ENCODE results near the gene PPIL1.

Gene PPIL1

DNA sequence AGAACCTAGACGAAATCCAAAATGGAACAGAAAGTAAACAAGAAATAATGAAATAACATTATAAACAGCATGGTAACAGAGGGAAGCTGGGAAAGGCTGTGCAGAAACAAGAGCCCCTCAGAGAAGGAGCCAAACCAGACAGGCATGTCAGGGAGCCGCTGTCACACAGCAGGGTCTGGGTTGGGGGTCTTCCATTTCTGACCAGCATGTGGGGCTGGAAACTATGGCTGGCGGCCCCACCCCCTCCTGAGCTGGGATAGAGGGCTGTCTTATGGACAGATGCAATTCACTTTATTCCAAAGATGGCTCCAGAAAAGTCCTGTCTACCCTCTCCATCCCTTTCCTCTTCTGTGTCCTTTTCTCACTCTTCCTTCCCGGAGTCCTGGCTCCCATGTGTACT lies 38.5 kb upstream of the PPIL1 start:
- CTCF ChIA-PET, result interaction anchor here (0.6 to 4.1 kb wide), 11 partner anchors 8 to 354 kb away, joined by 3 to 19 read pairs (median 4); partner anchors contain the start of gene C6orf89
- Histone ChIP-seq H3K4me3 (ENCODE audit: low read depth, low read length) (no peak overlapping the region), H3K9me3 (ENCODE audit: control insufficient read depth, insufficient read depth, low read depth, low read length) (no peaks in the 10 kb centered on the region), H3K36me3 (ENCODE audit: control insufficient read depth in 2 of 2, insufficient read depth in 1 of 2, low read length in 2 of 2) (peaks cover 0 to 64% of the 10 kb centered on the region in 2 experiments), H3K27ac (ENCODE audit: extremely low read depth, low read depth, low read length) (no peak overlapping the region), H3K4me1 (ENCODE audit: control insufficient read depth, insufficient read depth, low read length) (no peaks in the 10 kb centered on the region)
- POLR2A ChIA-PET, result no interaction called here
- TF ChIP-seq ZNF133 (tag by site-specific recombination; IDR thresholded peaks at IDR 0.05), result no peak
- no peak for TF ChIP-seq OVOL3 (tag by site-specific recombination; IDR thresholded peaks at IDR 0.05)
- TF ChIP-seq ZNF335 (tag by site-specific recombination; conservative IDR thresholded peaks at IDR 0.05), result no peak
- TF ChIP-seq, protein P1, sequence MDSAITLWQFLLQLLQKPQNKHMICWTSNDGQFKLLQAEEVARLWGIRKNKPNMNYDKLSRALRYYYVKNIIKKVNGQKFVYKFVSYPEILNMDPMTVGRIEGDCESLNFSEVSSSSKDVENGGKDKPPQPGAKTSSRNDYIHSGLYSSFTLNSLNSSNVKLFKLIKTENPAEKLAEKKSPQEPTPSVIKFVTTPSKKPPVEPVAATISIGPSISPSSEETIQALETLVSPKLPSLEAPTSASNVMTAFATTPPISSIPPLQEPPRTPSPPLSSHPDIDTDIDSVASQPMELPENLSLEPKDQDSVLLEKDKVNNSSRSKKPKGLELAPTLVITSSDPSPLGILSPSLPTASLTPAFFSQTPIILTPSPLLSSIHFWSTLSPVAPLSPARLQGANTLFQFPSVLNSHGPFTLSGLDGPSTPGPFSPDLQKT (IDR thresholded peaks at IDR 0.05; ENCODE audit: borderline replicate concordance, low read depth, low read length), result no peak
- TF ChIP-seq ZNF791 (tag by site-specific recombination; IDR thresholded peaks at IDR 0.05), result no peak
- TF ChIP-seq, protein P2, sequence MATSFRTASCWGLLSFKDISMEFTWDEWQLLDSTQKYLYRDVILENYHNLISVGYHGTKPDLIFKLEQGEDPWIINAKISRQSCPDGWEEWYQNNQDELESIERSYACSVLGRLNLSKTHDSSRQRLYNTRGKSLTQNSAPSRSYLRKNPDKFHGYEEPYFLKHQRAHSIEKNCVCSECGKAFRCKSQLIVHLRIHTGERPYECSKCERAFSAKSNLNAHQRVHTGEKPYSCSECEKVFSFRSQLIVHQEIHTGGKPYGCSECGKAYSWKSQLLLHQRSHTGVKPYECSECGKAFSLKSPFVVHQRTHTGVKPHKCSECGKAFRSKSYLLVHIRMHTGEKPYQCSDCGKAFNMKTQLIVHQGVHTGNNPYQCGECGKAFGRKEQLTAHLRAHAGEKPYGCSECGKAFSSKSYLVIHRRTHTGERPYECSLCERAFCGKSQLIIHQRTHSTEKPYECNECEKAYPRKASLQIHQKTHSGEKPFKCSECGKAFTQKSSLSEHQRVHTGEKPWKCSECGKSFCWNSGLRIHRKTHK (tag by site-specific recombination; IDR thresholded peaks at IDR 0.05), result no peak

DNA sequence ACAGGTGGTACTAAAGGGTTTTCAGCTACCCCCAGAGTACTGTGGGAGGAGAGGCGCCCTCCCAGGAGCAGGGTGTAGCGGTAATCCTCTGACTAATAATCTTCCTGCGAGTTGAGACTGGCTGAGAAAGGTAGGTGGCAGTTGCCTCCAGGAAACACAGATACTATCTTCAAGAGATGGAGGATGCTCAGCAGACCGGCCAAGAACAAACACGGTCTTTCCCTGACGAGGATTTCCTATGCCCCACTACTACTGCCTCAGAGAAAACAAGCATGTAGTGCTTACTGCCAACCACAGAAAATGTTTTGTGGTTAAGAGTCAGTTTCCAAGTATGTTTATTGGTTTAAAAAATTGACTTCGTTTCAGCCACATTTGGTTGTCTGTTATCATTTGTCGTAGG lies 38.0 kb upstream of the PPIL1 start:
- ChIA-PET CTCF (interaction anchor here (0.6 to 4.1 kb wide), 6 partner anchors 27 to 260 kb away, joined by 3 to 19 read pairs (median 5); partner anchors contain the start of gene C6orf89), POLR2A (no interaction called here)
- TF ChIP-seq ZBTB17 (tag by site-specific recombination; IDR thresholded peaks at IDR 0.05) (no peak), GLI2 (tag by site-specific recombination; IDR thresholded peaks at IDR 0.05; ENCODE audit: borderline replicate concordance, low read depth) (no peak), EGR2 (tag by site-specific recombination; IDR thresholded peaks at IDR 0.05; ENCODE audit: low read depth) (peak; percentile 67), ZNF48 (tag by site-specific recombination; IDR thresholded peaks at IDR 0.05) (no peak), ZNF530 (tag by site-specific recombination; IDR thresholded peaks at IDR 0.05; ENCODE audit: low read depth) (no peak), ZFHX2 (tag by site-specific recombination; conservative IDR thresholded peaks at IDR 0.05) (peak; percentile 49), TCF7L2 (IDR thresholded peaks at IDR 0.05; ENCODE audit: borderline replicate concordance, low read depth, low read length) (no peak)
- TF ChIP-seq, protein P3, sequence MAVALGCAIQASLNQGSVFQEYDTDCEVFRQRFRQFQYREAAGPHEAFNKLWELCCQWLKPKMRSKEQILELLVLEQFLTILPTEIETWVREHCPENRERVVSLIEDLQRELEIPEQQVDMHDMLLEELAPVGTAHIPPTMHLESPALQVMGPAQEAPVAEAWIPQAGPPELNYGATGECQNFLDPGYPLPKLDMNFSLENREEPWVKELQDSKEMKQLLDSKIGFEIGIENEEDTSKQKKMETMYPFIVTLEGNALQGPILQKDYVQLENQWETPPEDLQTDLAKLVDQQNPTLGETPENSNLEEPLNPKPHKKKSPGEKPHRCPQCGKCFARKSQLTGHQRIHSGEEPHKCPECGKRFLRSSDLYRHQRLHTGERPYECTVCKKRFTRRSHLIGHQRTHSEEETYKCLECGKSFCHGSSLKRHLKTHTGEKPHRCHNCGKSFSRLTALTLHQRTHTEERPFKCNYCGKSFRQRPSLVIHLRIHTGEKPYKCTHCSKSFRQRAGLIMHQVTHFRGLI (tag by site-specific recombination; IDR thresholded peaks at IDR 0.05), result no peak
- TF ChIP-seq, protein P4, sequence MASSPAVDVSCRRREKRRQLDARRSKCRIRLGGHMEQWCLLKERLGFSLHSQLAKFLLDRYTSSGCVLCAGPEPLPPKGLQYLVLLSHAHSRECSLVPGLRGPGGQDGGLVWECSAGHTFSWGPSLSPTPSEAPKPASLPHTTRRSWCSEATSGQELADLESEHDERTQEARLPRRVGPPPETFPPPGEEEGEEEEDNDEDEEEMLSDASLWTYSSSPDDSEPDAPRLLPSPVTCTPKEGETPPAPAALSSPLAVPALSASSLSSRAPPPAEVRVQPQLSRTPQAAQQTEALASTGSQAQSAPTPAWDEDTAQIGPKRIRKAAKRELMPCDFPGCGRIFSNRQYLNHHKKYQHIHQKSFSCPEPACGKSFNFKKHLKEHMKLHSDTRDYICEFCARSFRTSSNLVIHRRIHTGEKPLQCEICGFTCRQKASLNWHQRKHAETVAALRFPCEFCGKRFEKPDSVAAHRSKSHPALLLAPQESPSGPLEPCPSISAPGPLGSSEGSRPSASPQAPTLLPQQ (tag by site-specific recombination; IDR thresholded peaks at IDR 0.05), result no peak
- TF ChIP-seq, protein P5, sequence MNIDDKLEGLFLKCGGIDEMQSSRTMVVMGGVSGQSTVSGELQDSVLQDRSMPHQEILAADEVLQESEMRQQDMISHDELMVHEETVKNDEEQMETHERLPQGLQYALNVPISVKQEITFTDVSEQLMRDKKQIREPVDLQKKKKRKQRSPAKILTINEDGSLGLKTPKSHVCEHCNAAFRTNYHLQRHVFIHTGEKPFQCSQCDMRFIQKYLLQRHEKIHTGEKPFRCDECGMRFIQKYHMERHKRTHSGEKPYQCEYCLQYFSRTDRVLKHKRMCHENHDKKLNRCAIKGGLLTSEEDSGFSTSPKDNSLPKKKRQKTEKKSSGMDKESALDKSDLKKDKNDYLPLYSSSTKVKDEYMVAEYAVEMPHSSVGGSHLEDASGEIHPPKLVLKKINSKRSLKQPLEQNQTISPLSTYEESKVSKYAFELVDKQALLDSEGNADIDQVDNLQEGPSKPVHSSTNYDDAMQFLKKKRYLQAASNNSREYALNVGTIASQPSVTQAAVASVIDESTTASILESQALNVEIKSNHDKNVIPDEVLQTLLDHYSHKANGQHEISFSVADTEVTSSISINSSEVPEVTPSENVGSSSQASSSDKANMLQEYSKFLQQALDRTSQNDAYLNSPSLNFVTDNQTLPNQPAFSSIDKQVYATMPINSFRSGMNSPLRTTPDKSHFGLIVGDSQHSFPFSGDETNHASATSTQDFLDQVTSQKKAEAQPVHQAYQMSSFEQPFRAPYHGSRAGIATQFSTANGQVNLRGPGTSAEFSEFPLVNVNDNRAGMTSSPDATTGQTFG (tag by site-specific recombination; IDR thresholded peaks at IDR 0.05; ENCODE audit: borderline replicate concordance), result no peak
- TF ChIP-seq, protein P6, sequence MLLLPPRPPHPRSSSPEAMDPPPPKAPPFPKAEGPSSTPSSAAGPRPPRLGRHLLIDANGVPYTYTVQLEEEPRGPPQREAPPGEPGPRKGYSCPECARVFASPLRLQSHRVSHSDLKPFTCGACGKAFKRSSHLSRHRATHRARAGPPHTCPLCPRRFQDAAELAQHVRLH (tag by site-specific recombination; IDR thresholded peaks at IDR 0.05), result no peak
- TF ChIP-seq, protein P7, sequence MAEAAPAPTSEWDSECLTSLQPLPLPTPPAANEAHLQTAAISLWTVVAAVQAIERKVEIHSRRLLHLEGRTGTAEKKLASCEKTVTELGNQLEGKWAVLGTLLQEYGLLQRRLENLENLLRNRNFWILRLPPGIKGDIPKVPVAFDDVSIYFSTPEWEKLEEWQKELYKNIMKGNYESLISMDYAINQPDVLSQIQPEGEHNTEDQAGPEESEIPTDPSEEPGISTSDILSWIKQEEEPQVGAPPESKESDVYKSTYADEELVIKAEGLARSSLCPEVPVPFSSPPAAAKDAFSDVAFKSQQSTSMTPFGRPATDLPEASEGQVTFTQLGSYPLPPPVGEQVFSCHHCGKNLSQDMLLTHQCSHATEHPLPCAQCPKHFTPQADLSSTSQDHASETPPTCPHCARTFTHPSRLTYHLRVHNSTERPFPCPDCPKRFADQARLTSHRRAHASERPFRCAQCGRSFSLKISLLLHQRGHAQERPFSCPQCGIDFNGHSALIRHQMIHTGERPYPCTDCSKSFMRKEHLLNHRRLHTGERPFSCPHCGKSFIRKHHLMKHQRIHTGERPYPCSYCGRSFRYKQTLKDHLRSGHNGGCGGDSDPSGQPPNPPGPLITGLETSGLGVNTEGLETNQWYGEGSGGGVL (tag by site-specific recombination; IDR thresholded peaks at IDR 0.05), result no peak
- H3K4me3 ChIP-seq (ENCODE audit: low read depth, low read length), result no peak overlapping the region
- no peaks in the 10 kb centered on the region for H3K4me1 ChIP-seq (ENCODE audit: control insufficient read depth, insufficient read depth, low read length)
- no peak overlapping the region for H3K27ac ChIP-seq (ENCODE audit: extremely low read depth, low read depth, low read length)
- no peaks in the 10 kb centered on the region for H3K9me3 ChIP-seq (ENCODE audit: control insufficient read depth, insufficient read depth, low read depth, low read length)
- H3K36me3 ChIP-seq (ENCODE audit: control insufficient read depth in 2 of 2, insufficient read depth in 1 of 2, low read length in 2 of 2), result peaks cover 0 to 64% of the 10 kb centered on the region in 2 experiments

Data from HEK293 (cell line).